AG04449 (cell line): Measurements from ENCODE around the gene CAMTA1.

ENCODE experiments used
- CTCF ChIA-PET: fragments of 350-600 bp; formaldehyde crosslinking; extraction: SDS; loops from one replicate; lab custom pipeline; 2021; ENCODE audit warnings: antibody characterized with exemption; lab: Yijun Ruan, JAX
- POLR2A ChIA-PET: fragments of 400-600, 350-600 bp; formaldehyde crosslinking; extraction: SDS; loops from one replicate; lab custom pipeline; 2020; ENCODE audit warnings: antibody characterized with exemption, inconsistent platforms; lab: Yijun Ruan, JAX
- DNase-seq: peaks from one replicate; pipeline ENCODE4 v3.0.0-alpha.2; 2010; ENCODE audit warnings: low read depth, low spot score
- H3K4me3 ChIP-seq: 2 replicates; pipeline ENCODE4 v1.5.1; 2011; ENCODE audit warnings: low read depth, mild to moderate bottlenecking, control low read depth, low read length
- CTCF ChIP-seq: IDR thresholded peaks from one replicate; pipeline ENCODE4 v1.5.1; 2011; ENCODE audit warnings: mild to moderate bottlenecking, moderate library complexity, low read length, control low read depth, inconsistent platforms; ENCODE audit not compliant: insufficient read depth; ENCODE audit errors: missing control alignments

CAMTA1 gene

GRCh38 chr1:7333094-7333493 is 547.8 kb downstream of the CAMTA1 start:
- DNase-seq, result no peak
- CTCF ChIA-PET, result no interaction called here
- POLR2A ChIA-PET, result no interaction called here
- no peak overlapping the region for H3K4me3 ChIP-seq
- TF ChIP-seq CTCF, result no peak

- ChIA-PET CTCF (interaction anchor here (1.0 to 1.8 kb wide), 2 partner anchors 8 to 15 kb away, joined by 3 to 4 read pairs; no protein-coding TSS in a partner anchor), POLR2A (no interaction called here)
- no peak overlapping the region for H3K4me3 ChIP-seq
- no peak for DNase-seq
- TF ChIP-seq CTCF, result no peak
Observed at GRCh38 chr1:7333620-7334019, 548.4 kb downstream of the CAMTA1 start.

GRCh38 chr1:7334475-7335035 is 549.3 kb downstream of the CAMTA1 start:
- CTCF ChIA-PET, result interaction anchor here (1.0 to 1.8 kb wide), 4 partner anchors 9 to 633 kb away, joined by 3 to 4 read pairs (median 4); partner anchors contain the start of gene DNAJC11
- POLR2A ChIA-PET, result no interaction called here
- TF ChIP-seq CTCF, result no peak
- H3K4me3 ChIP-seq, result no peak overlapping the region
- DNase-seq, result no peak

GRCh38 chr1:7335224-7335879 is 550.1 kb downstream of the CAMTA1 start:
- CTCF ChIA-PET, result interaction anchor here (1.2 to 1.8 kb wide), 3 partner anchors 9 to 634 kb away, joined by 4 read pairs; partner anchors contain the start of gene DNAJC11
- no peak for DNase-seq

GRCh38 chr1:7338439-7338838 is 553.2 kb downstream of the CAMTA1 start:
- no peak for DNase-seq
- ChIA-PET POLR2A (no interaction called here), CTCF (no interaction called here)
- H3K4me3 ChIP-seq, result no peak overlapping the region
- no peak for TF ChIP-seq CTCF

More at GRCh38 chr1:7335224-7335879, 550.1 kb downstream of the CAMTA1 start:
- no peak overlapping the region for H3K4me3 ChIP-seq
- POLR2A ChIA-PET, result no interaction called here
- TF ChIP-seq CTCF, result no peak

- POLR2A ChIA-PET, result no interaction called here
- CTCF ChIA-PET, result no interaction called here
- TF ChIP-seq CTCF, result no peak
- DNase-seq, result no peak
- H3K4me3 ChIP-seq, result no peak overlapping the region
Observed at GRCh38 chr1:7339014-7339413, 553.8 kb downstream of the CAMTA1 start.
